ENCODE measurements around the gene BBOF1.
"Not testable (repeated sequence)": the region's sequence is repeated elsewhere in the genome, so short reads cannot be mapped to it uniquely, and the experiment has no call there.

Gene BBOF1, protein sequence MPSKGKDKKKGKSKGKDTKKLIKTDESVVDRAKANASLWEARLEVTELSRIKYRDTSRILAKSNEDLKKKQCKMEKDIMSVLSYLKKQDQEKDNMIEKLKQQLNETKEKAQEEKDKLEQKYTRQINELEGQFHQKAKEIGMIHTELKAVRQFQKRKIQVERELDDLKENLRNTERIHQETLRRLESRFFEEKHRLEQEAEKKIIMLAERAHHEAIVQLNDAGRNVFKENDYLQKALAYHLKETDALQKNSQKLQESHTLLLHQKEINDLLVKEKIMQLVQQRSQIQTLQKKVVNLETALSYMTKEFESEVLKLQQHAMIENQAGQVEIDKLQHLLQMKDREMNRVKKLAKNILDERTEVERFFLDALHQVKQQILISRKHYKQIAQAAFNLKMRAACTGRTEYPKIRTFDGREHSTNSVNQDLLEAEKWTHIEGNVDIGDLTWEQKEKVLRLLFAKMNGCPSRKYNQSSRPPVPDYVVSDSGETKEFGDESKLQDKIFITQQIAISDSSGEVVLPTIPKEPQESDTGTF

DNA sequence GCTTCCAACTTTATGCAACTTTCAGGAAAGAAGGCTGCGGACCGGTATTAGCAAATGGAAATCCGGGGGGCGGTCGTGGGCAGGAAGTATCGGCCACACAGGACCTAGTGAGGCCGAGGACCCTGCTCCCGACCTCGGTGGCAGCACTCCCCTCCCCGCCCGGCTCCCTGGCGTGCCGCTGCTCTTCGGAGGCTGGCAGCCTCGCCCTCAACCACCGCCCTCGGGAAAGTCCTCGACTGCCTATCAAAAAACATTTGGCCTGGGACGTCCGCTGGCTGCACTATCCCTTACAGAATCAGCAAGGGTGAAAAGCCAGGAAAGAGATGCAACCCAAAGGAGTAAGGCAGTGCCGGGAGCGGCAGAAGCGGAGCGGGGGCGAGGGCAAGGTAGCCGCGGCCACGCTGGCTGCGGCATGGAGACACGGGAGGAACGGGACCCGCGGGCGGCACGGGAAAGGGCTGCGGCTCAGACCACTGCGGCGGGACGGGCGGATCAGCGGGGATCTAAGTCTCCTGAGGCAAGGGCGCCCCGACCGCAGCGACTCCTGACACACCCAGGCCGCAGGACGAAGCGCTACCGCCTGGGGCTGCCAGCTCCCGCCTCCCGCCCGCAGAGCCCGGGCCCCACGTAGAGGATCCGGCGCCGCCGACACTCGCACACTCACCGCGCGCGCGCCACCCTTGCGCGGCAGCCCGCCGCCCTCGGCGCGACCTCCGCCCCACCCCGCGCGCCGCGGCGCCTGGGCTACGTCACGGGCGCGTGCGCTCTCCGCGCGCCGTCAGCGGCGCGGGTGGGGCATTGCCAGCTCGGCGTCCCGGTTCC lies at the start of gene BBOF1, which contains the start of gene ENTPD5:
Gene BBOF1, plus strand, starts transcription at position 764 of the 822 bp plus-strand sequence. CDS start 130 bp downstream, outside the sequence.
Gene ENTPD5, minus strand, starts transcription at position 703 of the 822 bp plus-strand sequence. CDS start 31,186 bp downstream, outside the sequence.
- TF ChIP-seq, protein P1, sequence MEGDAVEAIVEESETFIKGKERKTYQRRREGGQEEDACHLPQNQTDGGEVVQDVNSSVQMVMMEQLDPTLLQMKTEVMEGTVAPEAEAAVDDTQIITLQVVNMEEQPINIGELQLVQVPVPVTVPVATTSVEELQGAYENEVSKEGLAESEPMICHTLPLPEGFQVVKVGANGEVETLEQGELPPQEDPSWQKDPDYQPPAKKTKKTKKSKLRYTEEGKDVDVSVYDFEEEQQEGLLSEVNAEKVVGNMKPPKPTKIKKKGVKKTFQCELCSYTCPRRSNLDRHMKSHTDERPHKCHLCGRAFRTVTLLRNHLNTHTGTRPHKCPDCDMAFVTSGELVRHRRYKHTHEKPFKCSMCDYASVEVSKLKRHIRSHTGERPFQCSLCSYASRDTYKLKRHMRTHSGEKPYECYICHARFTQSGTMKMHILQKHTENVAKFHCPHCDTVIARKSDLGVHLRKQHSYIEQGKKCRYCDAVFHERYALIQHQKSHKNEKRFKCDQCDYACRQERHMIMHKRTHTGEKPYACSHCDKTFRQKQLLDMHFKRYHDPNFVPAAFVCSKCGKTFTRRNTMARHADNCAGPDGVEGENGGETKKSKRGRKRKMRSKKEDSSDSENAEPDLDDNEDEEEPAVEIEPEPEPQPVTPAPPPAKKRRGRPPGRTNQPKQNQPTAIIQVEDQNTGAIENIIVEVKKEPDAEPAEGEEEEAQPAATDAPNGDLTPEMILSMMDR (IDR thresholded peaks at IDR 0.05; ENCODE audit: low read depth, low read length), result no peak
- peak; percentile 60 for DNase-seq (ENCODE audit: extremely low read depth, low read depth)

DNA sequence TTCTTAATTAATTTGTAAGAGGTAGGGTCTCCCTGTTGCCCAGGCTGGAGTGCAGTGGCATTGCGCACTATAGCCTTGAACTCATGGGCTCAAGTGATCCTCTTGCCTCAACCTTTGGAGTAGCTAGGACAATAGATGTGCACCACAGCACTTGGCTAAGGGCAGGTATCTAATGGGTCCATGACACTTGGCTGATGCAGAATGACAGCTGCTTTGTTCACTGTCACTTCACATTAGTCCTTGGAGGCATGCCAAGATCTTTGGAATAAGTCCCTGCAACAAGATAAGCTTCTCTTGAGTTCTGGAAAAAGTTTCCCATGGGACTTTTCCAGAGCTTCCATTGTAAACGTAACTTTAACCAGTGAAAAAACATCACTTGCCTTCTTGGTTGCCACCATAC lies 45.7 kb upstream of the BBOF1 start:
- no peak for DNase-seq (ENCODE audit: extremely low read depth, low read depth)
- TF ChIP-seq, protein P1 (IDR thresholded peaks at IDR 0.05; ENCODE audit: low read depth, low read length), result no peak

DNA sequence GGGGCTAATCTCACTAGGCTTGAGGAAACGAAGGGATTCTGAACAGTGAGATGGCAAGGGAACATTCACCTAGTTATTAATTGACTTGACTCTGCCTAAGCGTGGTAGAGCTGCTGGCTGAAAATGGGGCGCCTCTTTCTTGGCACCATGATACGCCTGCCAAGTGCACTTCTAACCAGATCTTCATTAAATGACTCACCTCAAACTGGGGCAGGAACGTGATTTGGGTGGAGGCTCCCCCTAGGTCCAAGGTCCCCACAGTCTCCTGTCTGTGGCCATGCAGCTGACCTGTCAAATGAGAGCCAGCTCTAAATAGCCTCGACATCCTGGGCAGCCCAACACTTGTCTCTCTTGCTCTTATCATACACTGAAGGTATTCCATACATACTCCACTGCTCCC lies 43.0 kb upstream of the BBOF1 start:
- TF ChIP-seq, protein P1 (IDR thresholded peaks at IDR 0.05; ENCODE audit: low read depth, low read length), result no peak

DNA sequence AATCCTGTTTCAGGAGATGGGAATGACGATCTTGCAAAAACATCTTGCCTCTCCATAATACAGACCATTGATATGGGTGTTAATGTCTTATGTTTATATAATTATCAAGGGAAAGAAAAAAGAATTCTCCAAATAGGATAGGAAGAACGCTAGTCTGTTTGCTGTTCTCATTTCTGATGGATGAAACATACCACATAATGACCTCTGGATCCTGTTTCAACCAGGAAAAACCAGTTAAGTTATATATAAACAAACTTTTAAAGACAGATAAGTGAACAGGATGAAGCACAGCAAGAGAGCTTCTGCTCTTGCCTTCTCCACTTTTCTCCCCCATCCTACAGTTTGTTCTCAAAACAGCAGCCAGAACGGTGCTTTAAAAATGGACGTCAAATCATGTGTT lies 41.3 kb upstream of the BBOF1 start:
- no peak for DNase-seq (ENCODE audit: extremely low read depth, low read depth)

More for the DNA sequence above, 43.0 kb upstream of the BBOF1 start:
- no peak for DNase-seq (ENCODE audit: extremely low read depth, low read depth)

DNA sequence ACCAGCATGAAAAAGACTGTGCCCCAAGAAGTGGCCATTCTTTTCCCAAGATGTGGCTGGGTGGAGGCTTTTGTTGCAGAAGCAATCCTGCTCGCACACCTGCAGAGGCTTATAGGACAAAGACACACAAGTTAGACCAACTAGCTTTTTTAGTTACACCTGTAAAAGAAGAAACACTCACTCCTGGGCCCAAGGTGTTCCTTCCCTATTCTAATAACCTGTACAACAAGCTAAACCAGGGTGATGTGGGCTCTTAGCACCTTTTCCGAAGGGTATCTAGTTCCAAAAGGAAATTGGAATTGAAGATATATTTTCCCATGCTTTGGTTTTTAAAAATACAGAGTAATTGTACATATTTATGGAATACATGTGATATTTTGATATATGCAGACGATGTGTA lies 31.1 kb upstream of the BBOF1 start:
- TF ChIP-seq, protein P1 (IDR thresholded peaks at IDR 0.05; ENCODE audit: low read depth, low read length), result no peak
- no peak for DNase-seq (ENCODE audit: extremely low read depth, low read depth)

More for the DNA sequence above, 41.3 kb upstream of the BBOF1 start:
- TF ChIP-seq, protein P1 (IDR thresholded peaks at IDR 0.05; ENCODE audit: low read depth, low read length), result no peak

DNA sequence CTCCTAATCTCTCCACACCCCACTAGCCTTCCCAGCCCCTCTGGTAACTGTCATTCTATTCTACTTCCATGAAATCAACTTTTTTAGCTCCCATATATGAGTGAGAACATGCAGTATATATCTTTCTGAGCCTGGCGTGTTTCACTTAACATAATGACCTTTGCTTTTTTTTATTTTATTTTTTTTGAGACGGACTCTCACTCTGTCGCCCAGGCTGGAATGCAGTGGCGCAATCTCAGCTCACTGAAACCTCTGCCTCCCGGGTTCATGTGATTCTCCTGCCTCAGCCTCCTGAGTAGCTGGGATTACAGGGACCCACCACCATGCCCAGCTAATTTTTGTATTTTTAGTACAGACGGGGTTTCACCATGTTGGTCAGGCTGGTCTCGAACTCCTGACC lies 30.5 kb upstream of the BBOF1 start:
- not testable (repeated sequence) for DNase-seq (ENCODE audit: extremely low read depth, low read depth)

DNA sequence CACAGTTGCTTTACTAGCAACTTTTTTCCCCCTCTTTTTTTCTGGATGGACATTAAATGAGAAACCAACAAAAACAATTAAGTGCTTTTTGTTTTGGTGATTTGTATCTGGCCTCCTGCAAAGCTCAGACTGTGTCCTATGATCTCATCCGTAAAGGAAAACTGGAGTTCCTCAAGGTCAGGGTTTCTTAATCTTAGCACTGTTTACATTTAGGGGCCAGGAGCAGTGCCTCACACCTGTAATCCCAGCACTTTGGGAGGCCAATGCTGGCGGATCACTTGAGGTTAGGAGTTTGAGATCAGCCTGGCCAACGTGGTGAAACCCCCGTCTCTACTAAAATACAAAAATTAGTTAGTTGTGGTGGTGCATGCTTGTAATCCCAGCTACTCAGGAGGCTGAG lies 28.1 kb upstream of the BBOF1 start:
- TF ChIP-seq, protein P1 (IDR thresholded peaks at IDR 0.05; ENCODE audit: low read depth, low read length), result no peak
- DNase-seq (ENCODE audit: extremely low read depth, low read depth), result no peak

DNA sequence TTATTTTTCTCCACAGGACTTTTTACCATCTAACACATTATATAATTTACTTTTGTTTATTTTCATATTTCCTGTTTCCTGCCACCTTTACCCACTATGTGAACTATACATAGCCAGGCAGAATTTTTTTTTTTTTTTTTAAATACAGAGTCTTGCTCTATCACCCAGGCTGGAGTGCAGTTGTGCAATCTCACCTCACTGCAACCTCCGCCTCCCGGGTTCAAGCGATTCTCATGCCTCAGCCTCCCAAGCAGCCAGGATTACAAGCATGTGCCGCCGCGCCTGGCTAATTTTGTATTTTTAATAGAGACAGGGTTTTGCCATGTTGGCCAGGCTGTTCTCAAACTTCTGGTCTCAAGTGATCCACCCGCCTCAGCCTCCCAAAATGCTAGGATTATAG lies 24.2 kb upstream of the BBOF1 start:
- DNase-seq (ENCODE audit: extremely low read depth, low read depth), result not testable (repeated sequence)

Data from AG09319 (cell line).